ENCODE data around the gene EXD3.

EXD3 gene

GRCh38 chr9:137444106-137444790 is 21.3 kb upstream of the EXD3 start:
- H3K4me1 Mint-ChIP-seq (ENCODE audit: low read depth), result peaks cover 6% of the 10 kb centered on the region
- H3K36me3 Mint-ChIP-seq (ENCODE audit: low read depth), result no peaks in the 10 kb centered on the region
- no peak overlapping the region for H3K4me3 Mint-ChIP-seq
- H3K27me3 Mint-ChIP-seq (ENCODE audit: low read depth), result peaks cover 14% of the 10 kb centered on the region
- H3K9me3 Mint-ChIP-seq, result no peaks in the 10 kb centered on the region
- no peak overlapping the region for H3K27ac Mint-ChIP-seq

GRCh38 chr9:137441935-137442321 is 19.0 kb upstream of the EXD3 start:
- Mint-ChIP-seq H3K4me3 (peak overlapping the region; percentile 79), H3K27ac (peak overlapping the region; percentile 4), H3K4me1 (ENCODE audit: low read depth) (peaks cover 6% of the 10 kb centered on the region), H3K9me3 (no peaks in the 10 kb centered on the region), H3K36me3 (ENCODE audit: low read depth) (no peaks in the 10 kb centered on the region), H3K27me3 (ENCODE audit: low read depth) (peaks cover 14% of the 10 kb centered on the region)

GRCh38 chr9:137441289-137441934 is 18.4 kb upstream of the EXD3 start, which contains the start of gene ENTPD8:
ENTPD8 (minus strand) TSS chr9:137441357; CDS start chr9:137438285, 3,072 bp downstream.
- H3K9me3 Mint-ChIP-seq, result no peaks in the 10 kb centered on the region
- no peaks in the 10 kb centered on the region for H3K36me3 Mint-ChIP-seq (ENCODE audit: low read depth)
- peak within 1 kb of the TSS; percentile 79 for H3K4me3 Mint-ChIP-seq
- peak within 1 kb of the TSS; percentile 4 for H3K27ac Mint-ChIP-seq
- peaks cover 14% of the 10 kb centered on the region for H3K27me3 Mint-ChIP-seq (ENCODE audit: low read depth)
- H3K4me1 Mint-ChIP-seq (ENCODE audit: low read depth), result peaks cover 6% of the 10 kb centered on the region

GRCh38 chr9:137439158-137439714 is 16.3 kb upstream of the EXD3 start:
- H3K4me1 Mint-ChIP-seq (ENCODE audit: low read depth), result peaks cover 3% of the 10 kb centered on the region
- no peaks in the 10 kb centered on the region for H3K36me3 Mint-ChIP-seq (ENCODE audit: low read depth)
- no peaks in the 10 kb centered on the region for H3K9me3 Mint-ChIP-seq
- H3K27me3 Mint-ChIP-seq (ENCODE audit: low read depth), result peaks cover 11% of the 10 kb centered on the region
- H3K4me3 Mint-ChIP-seq, result no peak overlapping the region
- H3K27ac Mint-ChIP-seq, result no peak overlapping the region

- no peak overlapping the region for H3K4me3 Mint-ChIP-seq
- no peaks in the 10 kb centered on the region for H3K36me3 Mint-ChIP-seq (ENCODE audit: low read depth)
- no peak overlapping the region for H3K27ac Mint-ChIP-seq
- peaks cover 3% of the 10 kb centered on the region for H3K4me1 Mint-ChIP-seq (ENCODE audit: low read depth)
- H3K9me3 Mint-ChIP-seq, result no peaks in the 10 kb centered on the region
- H3K27me3 Mint-ChIP-seq (ENCODE audit: low read depth), result peaks cover 10% of the 10 kb centered on the region
These were observed 15.7 kb upstream of the EXD3 start for GRCh38 chr9:137438591-137439157.

- Mint-ChIP-seq H3K9me3 (no peaks in the 10 kb centered on the region), H3K27ac (no peak overlapping the region), H3K27me3 (ENCODE audit: low read depth) (peaks cover 7% of the 10 kb centered on the region), H3K4me3 (no peak overlapping the region), H3K36me3 (ENCODE audit: low read depth) (no peaks in the 10 kb centered on the region), H3K4me1 (ENCODE audit: low read depth) (peaks cover 3% of the 10 kb centered on the region)
These were observed 15.0 kb upstream of the EXD3 start for GRCh38 chr9:137437691-137438590.

- H3K9me3 Mint-ChIP-seq, result no peaks in the 10 kb centered on the region
- H3K27me3 Mint-ChIP-seq (ENCODE audit: low read depth), result peaks cover 3% of the 10 kb centered on the region
- peaks cover 2% of the 10 kb centered on the region for H3K4me1 Mint-ChIP-seq (ENCODE audit: low read depth)
- H3K36me3 Mint-ChIP-seq (ENCODE audit: low read depth), result no peaks in the 10 kb centered on the region
- H3K4me3 Mint-ChIP-seq, result no peak overlapping the region
- H3K27ac Mint-ChIP-seq, result no peak overlapping the region
These were observed 14.0 kb upstream of the EXD3 start for GRCh38 chr9:137436761-137437600.

- Mint-ChIP-seq H3K4me3 (no peak overlapping the region), H3K4me1 (ENCODE audit: low read depth) (no peaks in the 10 kb centered on the region), H3K27me3 (ENCODE audit: low read depth) (no peaks in the 10 kb centered on the region), H3K27ac (no peak overlapping the region), H3K9me3 (no peaks in the 10 kb centered on the region), H3K36me3 (ENCODE audit: low read depth) (no peaks in the 10 kb centered on the region)
These were observed 13.2 kb upstream of the EXD3 start for GRCh38 chr9:137435980-137436760.

- no peaks in the 10 kb centered on the region for H3K36me3 Mint-ChIP-seq (ENCODE audit: low read depth)
- H3K4me1 Mint-ChIP-seq (ENCODE audit: low read depth), result no peaks in the 10 kb centered on the region
- no peaks in the 10 kb centered on the region for H3K27me3 Mint-ChIP-seq (ENCODE audit: low read depth)
- H3K27ac Mint-ChIP-seq, result no peak overlapping the region
- no peak overlapping the region for H3K4me3 Mint-ChIP-seq
- no peaks in the 10 kb centered on the region for H3K9me3 Mint-ChIP-seq
These were observed 12.5 kb upstream of the EXD3 start for GRCh38 chr9:137435381-137435891.

- H3K4me3 Mint-ChIP-seq, result no peak overlapping the region
- no peaks in the 10 kb centered on the region for H3K36me3 Mint-ChIP-seq (ENCODE audit: low read depth)
- H3K27me3 Mint-ChIP-seq (ENCODE audit: low read depth), result no peaks in the 10 kb centered on the region
- no peaks in the 10 kb centered on the region for H3K9me3 Mint-ChIP-seq
- H3K4me1 Mint-ChIP-seq (ENCODE audit: low read depth), result no peaks in the 10 kb centered on the region
- H3K27ac Mint-ChIP-seq, result no peak overlapping the region
These were observed 11.8 kb upstream of the EXD3 start for GRCh38 chr9:137434498-137435380.

GRCh38 chr9:137433916-137434431 is 11.0 kb upstream of the EXD3 start:
- no peak overlapping the region for H3K27ac Mint-ChIP-seq
- H3K4me1 Mint-ChIP-seq (ENCODE audit: low read depth), result no peaks in the 10 kb centered on the region

GRCh38 chr9:137433349-137433915 is 10.5 kb upstream of the EXD3 start:
- no peak overlapping the region for H3K4me3 Mint-ChIP-seq
- H3K9me3 Mint-ChIP-seq, result no peaks in the 10 kb centered on the region
- H3K27me3 Mint-ChIP-seq (ENCODE audit: low read depth), result no peaks in the 10 kb centered on the region
- no peaks in the 10 kb centered on the region for H3K36me3 Mint-ChIP-seq (ENCODE audit: low read depth)
- H3K27ac Mint-ChIP-seq, result no peak overlapping the region
- H3K4me1 Mint-ChIP-seq (ENCODE audit: low read depth), result no peaks in the 10 kb centered on the region

More at GRCh38 chr9:137433916-137434431, 11.0 kb upstream of the EXD3 start:
- Mint-ChIP-seq H3K27me3 (ENCODE audit: low read depth) (no peaks in the 10 kb centered on the region), H3K4me3 (no peak overlapping the region), H3K36me3 (ENCODE audit: low read depth) (no peaks in the 10 kb centered on the region), H3K9me3 (no peaks in the 10 kb centered on the region)
